WI38 (cell line): ENCODE data around the gene GRM4.
"Not testable (repeated sequence)": the region's sequence is repeated elsewhere in the genome, so short reads cannot be mapped to it uniquely, and the experiment has no call there.

Source experiments
- H3K4me3 ChIP-seq: 2 replicates; pipeline ENCODE4 v1.5.1; 2011; ENCODE audit warnings: low read depth, mild to moderate bottlenecking, control low read depth, low read length
- CTCF ChIP-seq: IDR thresholded peaks from 2 replicates; pipeline ENCODE4 v1.5.1; 2012; ENCODE audit warnings: low read depth, mild to moderate bottlenecking, control low read depth, low read length

GRM4 gene

GRCh38 chr6:34046617-34047016 is 99.3 kb downstream of the GRM4 start:
- TF ChIP-seq CTCF, result no peak
- H3K4me3 ChIP-seq, result no peak overlapping the region

GRCh38 chr6:34045771-34046170 is 100.1 kb downstream of the GRM4 start:
- H3K4me3 ChIP-seq, result no peak overlapping the region
- no peak for TF ChIP-seq CTCF

- TF ChIP-seq CTCF, result no peak
Observed at GRCh38 chr6:34044945-34045595, 100.8 kb downstream of the GRM4 start.

GRCh38 chr6:34043359-34043758 is 102.5 kb downstream of the GRM4 start:
- H3K4me3 ChIP-seq, result no peak overlapping the region
- TF ChIP-seq CTCF, result no peak

More at GRCh38 chr6:34044945-34045595, 100.8 kb downstream of the GRM4 start:
- no peak overlapping the region for H3K4me3 ChIP-seq

- not testable (repeated sequence) for H3K4me3 ChIP-seq
Observed at GRCh38 chr6:34041998-34042397, 103.9 kb downstream of the GRM4 start.

GRCh38 chr6:34041385-34041784 is 104.5 kb downstream of the GRM4 start:
- no peak overlapping the region for H3K4me3 ChIP-seq

GRCh38 chr6:34039943-34040342 is 105.9 kb downstream of the GRM4 start:
- no peak overlapping the region for H3K4me3 ChIP-seq
- no peak for TF ChIP-seq CTCF

More at GRCh38 chr6:34041385-34041784, 104.5 kb downstream of the GRM4 start:
- no peak for TF ChIP-seq CTCF

GRCh38 chr6:34037151-34037550 is 108.7 kb downstream of the GRM4 start:
- TF ChIP-seq CTCF, result no peak
- no peak overlapping the region for H3K4me3 ChIP-seq
